ENCODE measurements around the gene PLAAT5. TPM values are rescaled to one million over a fixed set of nuclear protein-coding genes. Genes with fewer than 3 reads are reported as not detected.

Gene PLAAT5
- total RNA-seq, 3 donors from 2014 or later (not counting 1 experiment from before 2014, with no cell fraction given): 0.59 to 3.0 (median 0.95) TPM

GRCh38 chr11:63521896-63522295, 30.9 kb upstream of the PLAAT5 start:
- Mint-ChIP-seq H3K4me1 (peaks cover 9 to 23% of the 10 kb centered on the region in 2 donors), H3K36me3 (no peaks in the 10 kb centered on the region)

GRCh38 chr11:63520606-63521170, 29.7 kb upstream of the PLAAT5 start:
- Mint-ChIP-seq H3K27me3 (ENCODE audit: low read depth in 2 of 2) (no peaks in the 10 kb centered on the region), H3K36me3 (no peaks in the 10 kb centered on the region), H3K27ac (peak overlapping the region in 1 of 2 donors; percentile 22), H3K4me3 (no peak overlapping the region), H3K9me3 (no peaks in the 10 kb centered on the region), H3K4me1 (peaks cover 9 to 23% of the 10 kb centered on the region in 2 donors)
- WGBS (ENCODE audit: insufficient coverage): 98% methylated on average over 4 of the region's 5 CpGs
- intact Hi-C loops (cut with micrococcal nuclease): no loop called here
- peaks cover 5% of the 10 kb centered on the region for H3K4me1 ChIP-seq (ENCODE audit: control insufficient read depth, insufficient read depth, low read length)
- H3K4me3 ChIP-seq (ENCODE audit: low read length): no peak overlapping the region
- no peak overlapping the region for H3K27ac ChIP-seq (ENCODE audit: low read length)
- H3K27me3 ChIP-seq (ENCODE audit: control insufficient read depth, insufficient read depth, low read length): no peaks in the 10 kb centered on the region
- no peak for ATAC-seq
- no peaks in the 10 kb centered on the region for H3K9me3 ChIP-seq (ENCODE audit: control insufficient read depth, insufficient read depth, low read length)
- no peak for DNase-seq
- TF ChIP-seq CTCF (IDR thresholded peaks at IDR 0.05): no peak
- no peaks in the 10 kb centered on the region for H3K36me3 ChIP-seq (ENCODE audit: control insufficient read depth, insufficient read depth, low read length)

More at GRCh38 chr11:63521896-63522295, 30.9 kb upstream of the PLAAT5 start:
- no peak overlapping the region for H3K4me3 Mint-ChIP-seq
- Histone ChIP-seq H3K27ac (ENCODE audit: low read length) (no peak overlapping the region), H3K4me1 (ENCODE audit: control insufficient read depth, insufficient read depth, low read length) (peaks cover 5% of the 10 kb centered on the region), H3K4me3 (ENCODE audit: low read length) (no peak overlapping the region), H3K9me3 (ENCODE audit: control insufficient read depth, insufficient read depth, low read length) (no peaks in the 10 kb centered on the region), H3K27me3 (ENCODE audit: control insufficient read depth, insufficient read depth, low read length) (no peaks in the 10 kb centered on the region), H3K36me3 (ENCODE audit: control insufficient read depth, insufficient read depth, low read length) (no peaks in the 10 kb centered on the region)
- H3K27ac Mint-ChIP-seq: peak overlapping the region in 1 of 2 donors; percentile 38
- no peak for ATAC-seq
- intact Hi-C loops (cut with micrococcal nuclease): no loop called here
- TF ChIP-seq CTCF (IDR thresholded peaks at IDR 0.05): no peak
- 64% methylated on average over 1 of the region's 2 CpGs for whole genome bisulfite sequencing (ENCODE audit: insufficient coverage)
- no peaks in the 10 kb centered on the region for H3K9me3 Mint-ChIP-seq
- no peak for DNase-seq
- H3K27me3 Mint-ChIP-seq (ENCODE audit: low read depth in 2 of 2): no peaks in the 10 kb centered on the region

GRCh38 chr11:63518548-63518947, 27.6 kb upstream of the PLAAT5 start:
- DNase-seq (peak in 1 of 2 donors; percentile 44), ATAC-seq (peak; percentile 81 to 85 (median 83))
- no peak overlapping the region for H3K4me3 ChIP-seq (ENCODE audit: low read length)
- Mint-ChIP-seq H3K36me3 (no peaks in the 10 kb centered on the region), H3K27ac (peak overlapping the region; percentile 83 to 90), H3K27me3 (ENCODE audit: low read depth in 2 of 2) (no peaks in the 10 kb centered on the region), H3K4me1 (peaks cover 9 to 23% of the 10 kb centered on the region in 2 donors), H3K4me3 (peak overlapping the region; percentile 29), H3K9me3 (no peaks in the 10 kb centered on the region)
- no peak for TF ChIP-seq CTCF (IDR thresholded peaks at IDR 0.05)
- peaks cover 5% of the 10 kb centered on the region for H3K4me1 ChIP-seq (ENCODE audit: control insufficient read depth, insufficient read depth, low read length)
- intact Hi-C loops (cut with micrococcal nuclease): no loop called here
- no peaks in the 10 kb centered on the region for H3K9me3 ChIP-seq (ENCODE audit: control insufficient read depth, insufficient read depth, low read length)
- H3K27ac ChIP-seq (ENCODE audit: low read length): peak overlapping the region; percentile 30
- no peaks in the 10 kb centered on the region for H3K27me3 ChIP-seq (ENCODE audit: control insufficient read depth, insufficient read depth, low read length)
- WGBS (ENCODE audit: insufficient coverage): no CpG with 5 or more reads among the region's 1 CpG
- no peaks in the 10 kb centered on the region for H3K36me3 ChIP-seq (ENCODE audit: control insufficient read depth, insufficient read depth, low read length)

- Histone ChIP-seq H3K9me3 (ENCODE audit: control insufficient read depth, insufficient read depth, low read length) (no peaks in the 10 kb centered on the region), H3K4me3 (ENCODE audit: low read length) (no peak overlapping the region), H3K27me3 (ENCODE audit: control insufficient read depth, insufficient read depth, low read length) (no peaks in the 10 kb centered on the region), H3K36me3 (ENCODE audit: control insufficient read depth, insufficient read depth, low read length) (no peaks in the 10 kb centered on the region), H3K4me1 (ENCODE audit: control insufficient read depth, insufficient read depth, low read length) (peaks cover 5% of the 10 kb centered on the region), H3K27ac (ENCODE audit: low read length) (no peak overlapping the region)
- intact Hi-C loops (cut with micrococcal nuclease): no loop called here
- Mint-ChIP-seq H3K4me1 (peaks cover 9 to 23% of the 10 kb centered on the region in 2 donors), H3K9me3 (no peaks in the 10 kb centered on the region), H3K27me3 (ENCODE audit: low read depth in 2 of 2) (no peaks in the 10 kb centered on the region), H3K27ac (peak overlapping the region in 1 of 2 donors; percentile 83), H3K4me3 (no peak overlapping the region), H3K36me3 (no peaks in the 10 kb centered on the region)
- no peak for TF ChIP-seq CTCF (IDR thresholded peaks at IDR 0.05)
- WGBS (ENCODE audit: insufficient coverage): 95% methylated on average over 3 of the region's 5 CpGs
- DNase-seq (no peak), ATAC-seq (no peak)
Measured at GRCh38 chr11:63517156-63517555, 26.2 kb upstream of the PLAAT5 start.

Data from natural killer cell (primary cell).